Lung (tissue), 12 donors: ENCODE measurements around the gene MYO18B. TPM values are rescaled to one million over a fixed set of nuclear protein-coding genes. Genes with fewer than 3 reads are reported as not detected.

Source experiments
- ATAC-seq: fragments of 200-7000 bp; cut with Tn5 transposase; one replicate; pipeline ENCODE4 v1.9.1; 2020; ENCODE audit warnings: moderate number of reproducible peaks; ENCODE audit not compliant: insufficient read depth, low FRiP score
- DNase-seq, 3 donors: peaks; one replicate each; pipeline ENCODE4 v3.0.0-alpha.2; 2013 to 2017
- H3K27ac ChIP-seq, 2 donors: one replicate each; pipeline ENCODE4 v1.5.1; 2013; ENCODE audit warnings: mild to moderate bottlenecking in 2 of 2, moderate library complexity in 2 of 2, control low read depth in 1 of 2, inconsistent platforms in 1 of 2, low read depth in 1 of 2, low read length in 1 of 2
- H3K27me3 ChIP-seq, 3 donors: one replicate each; pipeline ENCODE4 v1.5.1; 2013; ENCODE audit warnings: low read length in 2 of 3; ENCODE audit not compliant: control insufficient read depth in 3 of 3, insufficient read depth in 3 of 3
- H3K36me3 ChIP-seq, 4 donors: one replicate each; pipeline ENCODE4 v1.5.1; 2013; ENCODE audit warnings: low read length in 4 of 4, mild to moderate bottlenecking in 1 of 4, moderate library complexity in 1 of 4; ENCODE audit not compliant: control insufficient read depth in 4 of 4, insufficient read depth in 4 of 4
- H3K4me1 ChIP-seq, 5 donors: one replicate each; pipeline ENCODE4 v1.5.1; 2013; ENCODE audit warnings: low read length in 5 of 5, mild to moderate bottlenecking in 2 of 5, moderate library complexity in 1 of 5; ENCODE audit not compliant: control insufficient read depth in 5 of 5, insufficient read depth in 5 of 5
- H3K4me3 ChIP-seq: one replicate; pipeline ENCODE4 v1.5.1; 2013; ENCODE audit warnings: mild to moderate bottlenecking, control low read depth, moderate library complexity
- H3K9ac ChIP-seq, 2 donors: one replicate each; pipeline ENCODE4 v1.5.1; 2013; ENCODE audit warnings: low read length in 2 of 2, control low read depth in 1 of 2; ENCODE audit not compliant: insufficient read depth in 1 of 2
- H3K9me3 ChIP-seq, 4 donors: one replicate each; pipeline ENCODE4 v1.5.1; 2013; ENCODE audit warnings: low read length in 3 of 4, mild to moderate bottlenecking in 1 of 4, moderate library complexity in 1 of 4; ENCODE audit not compliant: control insufficient read depth in 4 of 4, insufficient read depth in 3 of 4
- CTCF ChIP-seq: IDR thresholded peaks from 2 replicates; pipeline ENCODE4 v1.5.1; 2012; ENCODE audit warnings: mild to moderate bottlenecking; ENCODE audit errors: control extremely low read depth, extremely low read depth
- WGBS, 2 donors: extraction: QIAGEN DNeasy Blood & Tissue Kit; methylation state at CpG; one replicate each; pipeline ENCODE4 v1.1.7; 2013; 5-methylcytosine and 5-hydroxymethylcytosine counted together
- polyA plus RNA-seq, 2 donors: library from polyadenylated mRNA; stranded (reverse); fragments of 200-250 nt; gene quantifications; one replicate each; pipeline ENCODE4 v1.2.1, GENCODE V29; 2013
- total RNA-seq, 2 donors: library from RNA; depleted of rRNA in 1 of 2; stranded (reverse); fragments of >200 nt in 1 of 2; gene quantifications; one replicate each; pipeline ENCODE4 v1.2.1, GENCODE V29; 2014 to 2021
- donor health status: control.
- donor health status: control.
- donor health status: Bipolar disorder and iron deficiency.
- donor health status: healthy.
- donor health status: DM: yes; HTN: yes; CAD: no.

MYO18B gene
- total and polyA plus RNA-seq, 4 donors, result 0.02 to 0.71 (median 0.07) TPM

GRCh38 chr22:26031641-26032040, 289.7 kb downstream of the MYO18B start:
- peaks cover 0 to 7% (median 0%) of the 10 kb centered on the region in 4 donors for H3K36me3 ChIP-seq
- no peak for TF ChIP-seq CTCF
- 83 to 89% methylated on average over 6 of the region's 6 CpGs for WGBS, 2 donors
- no peak overlapping the region for H3K9ac ChIP-seq
- peaks cover 0 to 10% (median 4%) of the 10 kb centered on the region in 4 donors for H3K9me3 ChIP-seq
- no peaks in the 10 kb centered on the region for H3K27me3 ChIP-seq
- DNase-seq (no peak), ATAC-seq (no peak)
- no peak overlapping the region for H3K4me3 ChIP-seq
- no peaks in the 10 kb centered on the region for H3K4me1 ChIP-seq
- no peak overlapping the region for H3K27ac ChIP-seq

- Histone ChIP-seq H3K36me3 (peaks cover 0 to 7% (median 0%) of the 10 kb centered on the region in 4 donors), H3K4me1 (no peaks in the 10 kb centered on the region), H3K27me3 (no peaks in the 10 kb centered on the region), H3K27ac (no peak overlapping the region), H3K9me3 (peaks cover 0 to 15% (median 4%) of the 10 kb centered on the region in 4 donors), H3K9ac (no peak overlapping the region), H3K4me3 (no peak overlapping the region)
- DNase-seq, result no peak
- WGBS, 2 donors, result 79 to 86% methylated on average over 7 of the region's 7 CpGs
- ATAC-seq, result no peak
- no peak for TF ChIP-seq CTCF
These were observed 291.1 kb downstream of the MYO18B start for GRCh38 chr22:26033071-26033470.

GRCh38 chr22:26033586-26033985, 291.6 kb downstream of the MYO18B start:
- DNase-seq, result no peak
- H3K27me3 ChIP-seq, result no peaks in the 10 kb centered on the region
- peaks cover 0 to 7% (median 0%) of the 10 kb centered on the region in 4 donors for H3K36me3 ChIP-seq
- H3K27ac ChIP-seq, result no peak overlapping the region
- H3K4me3 ChIP-seq, result no peak overlapping the region
- no peak overlapping the region for H3K9ac ChIP-seq
- H3K9me3 ChIP-seq, result peaks cover 0 to 15% (median 4%) of the 10 kb centered on the region in 4 donors
- no peaks in the 10 kb centered on the region for H3K4me1 ChIP-seq
- TF ChIP-seq CTCF, result no peak
- ATAC-seq, result no peak

GRCh38 chr22:26035523-26035922, 293.5 kb downstream of the MYO18B start:
- ATAC-seq, result no peak
- 82 to 89% methylated on average over 3 of the region's 3 CpGs for WGBS, 2 donors
- no peak overlapping the region for H3K9ac ChIP-seq

More at GRCh38 chr22:26035523-26035922, 293.5 kb downstream of the MYO18B start:
- DNase-seq, result no peak
- TF ChIP-seq CTCF, result no peak
- Histone ChIP-seq H3K4me3 (no peak overlapping the region), H3K27me3 (peaks cover 0 to under 1% (median 0%) of the 10 kb centered on the region in 3 donors), H3K27ac (no peak overlapping the region), H3K9me3 (peaks cover 0 to 17% (median 4%) of the 10 kb centered on the region in 4 donors), H3K4me1 (no peaks in the 10 kb centered on the region), H3K36me3 (peaks cover 0 to 7% (median 0%) of the 10 kb centered on the region in 4 donors)
